HG03558 (cell line): ENCODE measurements around the gene TMPRSS6.

Experiments
- ATAC-seq: cut with Tn5 transposase; IDR thresholded peaks from one replicate; pipeline ENCODE4 v1.9.1; 2021; ENCODE audit warnings: moderate number of reproducible peaks; ENCODE audit not compliant: unreplicated experiment; ENCODE audit errors: extremely low read depth

The TMPRSS6 gene

GRCh38 chr22:37056246-37056645 lies 53.3 kb downstream of the TMPRSS6 start:
- no peak for ATAC-seq

GRCh38 chr22:37054600-37055365 lies 54.7 kb downstream of the TMPRSS6 start:
- no peak for ATAC-seq

- no peak for ATAC-seq
Observed at GRCh38 chr22:37054056-37054395, 55.5 kb downstream of the TMPRSS6 start.

- no peak for ATAC-seq
Observed at GRCh38 chr22:37053310-37054055, 56.0 kb downstream of the TMPRSS6 start.

- ATAC-seq = no peak
Observed at GRCh38 chr22:37052386-37053309, 56.9 kb downstream of the TMPRSS6 start.

GRCh38 chr22:37051391-37052385 lies 57.8 kb downstream of the TMPRSS6 start, which contains the start of gene KCTD17:
KCTD17 (plus strand) TSS chr22:37051742; CDS start chr22:37051761, 19 bp downstream.
- ATAC-seq = no peak

- ATAC-seq = no peak
Observed at GRCh38 chr22:37050913-37051312, 58.6 kb downstream of the TMPRSS6 start.

GRCh38 chr22:37049224-37049623 lies 60.3 kb downstream of the TMPRSS6 start:
- no peak for ATAC-seq

GRCh38 chr22:37048133-37048532 lies 61.4 kb downstream of the TMPRSS6 start:
- ATAC-seq = no peak

GRCh38 chr22:37047006-37047405 lies 62.5 kb downstream of the TMPRSS6 start:
- ATAC-seq = no peak

GRCh38 chr22:37046589-37046988 lies 62.9 kb downstream of the TMPRSS6 start:
- ATAC-seq = no peak

GRCh38 chr22:37045958-37046357 lies 63.6 kb downstream of the TMPRSS6 start:
- no peak for ATAC-seq

GRCh38 chr22:37044634-37045625 lies 64.6 kb downstream of the TMPRSS6 start:
- no peak for ATAC-seq

- ATAC-seq = no peak
Observed at GRCh38 chr22:37043828-37044538, 65.5 kb downstream of the TMPRSS6 start.

- ATAC-seq = no peak
Observed at GRCh38 chr22:37043209-37043827, 66.2 kb downstream of the TMPRSS6 start.

- no peak for ATAC-seq
Observed at GRCh38 chr22:37039466-37039865, 70.0 kb downstream of the TMPRSS6 start.

GRCh38 chr22:37037669-37038068 lies 71.8 kb downstream of the TMPRSS6 start:
- ATAC-seq = no peak
